Measurements from ENCODE around the gene AP4B1. TPM values are rescaled to one million over a fixed set of nuclear protein-coding genes. Genes with fewer than 3 reads are reported as not detected.

The AP4B1 gene
- 10 to 100 TPM; 15.8 to 20.0 TPM for total RNA-seq

DNA sequence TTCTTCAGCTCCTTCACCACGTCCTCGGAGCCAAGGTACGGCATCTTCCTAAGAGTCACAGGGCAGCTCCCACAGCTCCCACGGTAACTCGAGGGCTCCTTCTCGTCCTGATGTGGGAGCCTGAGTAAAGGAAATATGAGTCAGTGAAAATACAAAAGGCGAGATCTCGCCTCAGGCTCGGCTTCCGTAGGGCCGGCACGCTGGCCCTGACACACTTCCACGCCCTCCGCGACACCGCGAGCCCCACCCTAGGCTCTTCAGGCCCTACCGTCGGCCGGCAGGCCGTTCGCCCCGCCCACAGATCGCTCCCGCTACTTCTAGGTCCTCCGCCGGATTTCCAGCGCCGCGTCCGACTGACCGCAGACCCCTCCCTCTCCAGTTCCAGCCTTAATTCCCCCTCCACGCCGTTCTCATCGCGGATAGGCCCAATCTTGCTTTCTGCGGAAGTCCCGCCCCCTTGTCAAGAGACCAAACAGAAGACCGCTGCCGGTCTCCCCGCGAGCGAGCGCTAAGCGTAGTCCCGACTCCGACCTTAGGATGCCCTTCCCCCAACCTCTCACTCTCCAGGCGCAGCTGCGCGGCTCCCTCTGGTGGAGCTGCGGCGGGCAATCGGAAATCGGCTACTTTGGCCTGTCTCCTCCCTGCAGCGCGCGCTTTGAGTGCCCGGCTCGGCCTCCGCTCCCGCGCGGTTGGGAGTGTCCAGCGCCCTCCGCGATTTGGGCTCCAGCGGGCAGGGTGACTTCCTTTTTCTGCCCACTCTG lies at the start of gene AP4B1, which contains the start of gene DCLRE1B:
Gene AP4B1, minus strand, starts transcription at position 126 of the 761 bp plus-strand sequence. Its CDS starts 82 bp downstream, at position 44.
Gene DCLRE1B, plus strand, starts transcription at position 653 of the 761 bp plus-strand sequence. CDS start 261 bp downstream, outside the sequence.

DNA sequence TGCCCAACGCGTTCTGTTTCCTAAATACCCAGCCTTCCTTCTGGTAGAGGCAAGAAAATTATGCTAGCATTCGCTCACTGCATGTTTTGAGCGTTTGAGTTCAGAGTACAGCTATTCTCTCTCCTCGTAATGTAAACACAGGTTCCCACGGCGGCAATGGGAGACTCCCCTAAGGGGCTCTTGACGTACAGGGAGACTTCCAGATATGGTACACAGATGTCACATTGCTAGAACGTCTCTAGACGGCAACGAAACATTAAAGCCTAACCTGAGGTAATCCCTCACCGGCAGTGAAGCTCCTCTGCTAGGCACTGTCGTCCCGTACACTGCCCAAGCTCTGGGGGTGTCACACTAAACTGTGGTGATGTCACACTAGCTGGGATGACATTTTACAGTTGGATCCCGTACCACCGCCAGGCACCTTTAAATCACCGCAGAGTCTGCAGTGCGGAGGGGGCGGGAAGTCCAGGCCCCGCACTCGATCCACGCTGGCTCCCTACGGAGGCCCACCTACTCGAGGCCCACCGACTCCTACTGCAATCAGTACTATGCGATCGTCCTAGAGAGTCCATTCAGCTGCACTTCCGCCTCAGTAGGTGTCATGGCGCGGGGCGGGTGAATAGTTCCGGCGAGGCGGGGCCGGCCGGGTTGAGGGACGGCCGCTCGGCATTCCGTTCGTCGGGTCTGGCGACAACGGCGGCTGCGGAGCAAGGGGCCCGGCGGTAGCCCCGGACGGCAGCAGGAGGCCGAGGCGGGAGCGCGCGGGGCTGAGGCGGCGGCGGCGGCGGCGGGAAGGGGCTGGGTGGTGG lies 24.5 kb upstream of the AP4B1 start, which contains the start of gene HIPK1:
Gene HIPK1, plus strand, starts transcription at position 384 of the 809 bp plus-strand sequence.

DNA sequence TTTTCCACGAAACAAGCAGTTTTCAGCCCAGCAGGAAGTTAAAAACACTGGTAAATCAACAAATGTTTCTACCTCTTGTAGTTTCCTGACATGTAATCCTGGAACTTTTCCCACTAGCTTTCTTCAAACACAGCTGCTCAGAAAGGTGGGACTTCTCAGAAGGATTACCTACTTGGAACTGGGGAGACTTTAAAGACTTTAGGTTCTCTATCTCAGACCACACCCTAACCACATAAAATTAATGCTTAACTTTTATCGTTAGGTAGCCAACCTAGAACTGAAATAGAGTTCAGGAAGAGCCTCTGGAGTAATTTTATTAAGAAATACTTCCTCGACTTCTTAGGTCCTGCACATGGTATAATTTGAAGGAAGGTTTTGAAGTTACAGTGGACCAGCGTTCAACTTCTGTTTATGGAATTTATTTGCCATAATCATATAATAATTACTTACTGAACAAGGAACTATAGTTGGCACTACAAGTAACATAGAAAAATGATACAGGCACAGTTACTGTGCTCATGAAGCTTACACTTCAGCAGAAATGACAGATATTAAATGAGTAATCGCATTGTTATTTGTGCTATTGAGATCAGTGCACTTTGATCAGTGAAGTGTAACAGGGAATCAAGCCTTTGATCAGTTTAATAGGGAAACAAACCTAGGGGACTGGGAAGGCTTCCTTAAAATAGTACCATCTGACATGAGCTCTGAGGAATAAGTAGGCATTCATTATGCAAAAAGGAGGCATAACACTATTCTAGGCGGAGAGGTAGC lies 17.0 kb downstream of the AP4B1 start, which contains the start of gene BCL2L15:
Gene BCL2L15, minus strand, starts transcription at position 180 of the 774 bp plus-strand sequence. CDS start 206 bp downstream, outside the sequence.

DNA sequence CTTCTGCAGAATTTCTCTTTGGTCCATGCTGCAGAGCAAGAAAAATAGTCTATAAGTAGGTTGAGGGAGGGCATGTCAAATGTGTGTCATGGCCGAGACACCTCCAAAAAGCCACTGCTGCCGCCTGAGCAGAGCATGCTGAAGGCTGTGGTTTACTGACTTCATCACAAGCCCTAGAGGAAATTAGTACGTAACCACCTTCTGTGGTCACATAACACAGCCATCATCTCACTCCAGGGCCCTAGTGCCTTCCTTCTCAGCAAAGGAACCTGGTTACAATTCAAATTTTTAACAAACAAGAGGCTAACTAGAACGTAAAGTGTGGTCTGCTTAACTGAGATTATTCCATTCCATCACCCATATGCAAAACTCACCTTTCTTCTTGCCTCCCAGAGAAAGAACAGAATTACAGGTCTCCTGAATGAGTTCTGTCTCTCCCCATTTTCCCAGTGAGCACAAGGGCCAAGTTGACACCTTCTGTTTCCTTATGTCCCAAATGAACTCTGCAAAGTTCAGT lies 32.9 kb downstream of the AP4B1 start, which contains the start of gene PTPN22:
Gene PTPN22, minus strand, starts transcription at position 116 of the 517 bp plus-strand sequence.

Other genes with a start within 250 kb of the AP4B1 start
- 10 to 100 TPM; 29.3 to 32.6 TPM for gene PHTF1, start 145.3 kb downstream of the AP4B1 start, total RNA-seq
- gene RSBN1, start 92.3 kb downstream of the AP4B1 start, total RNA-seq: 10 to 100 TPM; 11.4 to 12.3 TPM
- gene PTPN22, start 33.1 kb downstream of the AP4B1 start, total RNA-seq: under 1 TPM; under 0.01 to 0.34 TPM
- gene BCL2L15, start 17.2 kb downstream of the AP4B1 start, total RNA-seq: under 1 TPM; under 0.01 to 0.33 TPM
- gene DCLRE1B, start 527 bp upstream of the AP4B1 start, total RNA-seq: 1 to 10 TPM; 5.2 to 9.0 TPM
- gene HIPK1, start 24.5 kb upstream of the AP4B1 start, total RNA-seq: 10 to 100 TPM; 17.9 to 24.0 TPM
- 1 to 10 TPM; 1.4 to 3.3 TPM for gene OLFML3, start 74.7 kb upstream of the AP4B1 start, total RNA-seq
- under 1 TPM; under 0.01 TPM for gene SYT6, start 249.1 kb upstream of the AP4B1 start, total RNA-seq